WTC11 (cell line): Measurements from ENCODE around the gene EDARADD.

Source experiments
- ATF2 ChIP-seq: sonication (generic); formaldehyde crosslinking; IDR thresholded peaks from 2 replicates; pipeline ENCODE4 v1.8.1; 2022; ENCODE audit warnings: low read depth, missing genetic modification reagents, borderline replicate concordance
- CREB1 ChIP-seq: sonication (generic); formaldehyde crosslinking; IDR thresholded peaks from 2 replicates; pipeline ENCODE4 v1.8.0; 2023; ENCODE audit warnings: mild to moderate bottlenecking, missing genetic modification reagents
- FOXK1 ChIP-seq: sonication (generic); formaldehyde crosslinking; IDR thresholded peaks from 2 replicates; pipeline ENCODE4 v1.8.0; 2022; ENCODE audit warnings: mild to moderate bottlenecking, moderate library complexity, missing genetic modification reagents
- PREB ChIP-seq: sonication (generic); formaldehyde crosslinking; IDR thresholded peaks from 2 replicates; pipeline ENCODE4 v1.8.1; 2022; ENCODE audit warnings: mild to moderate bottlenecking, missing genetic modification reagents, moderate library complexity, borderline replicate concordance
- TF ChIP-seq, protein P1 (sequence below): fragments of 200-600 bp; IDR thresholded peaks from 2 replicates; pipeline ENCODE4 v1.8.0; 2022; ENCODE audit warnings: antibody characterized with exemption
- TF ChIP-seq, protein P2 (sequence below): sonication (generic); formaldehyde crosslinking; IDR thresholded peaks from 2 replicates; pipeline ENCODE4 v1.8.0; 2022; ENCODE audit warnings: mild to moderate bottlenecking, missing genetic modification reagents

DNA sequence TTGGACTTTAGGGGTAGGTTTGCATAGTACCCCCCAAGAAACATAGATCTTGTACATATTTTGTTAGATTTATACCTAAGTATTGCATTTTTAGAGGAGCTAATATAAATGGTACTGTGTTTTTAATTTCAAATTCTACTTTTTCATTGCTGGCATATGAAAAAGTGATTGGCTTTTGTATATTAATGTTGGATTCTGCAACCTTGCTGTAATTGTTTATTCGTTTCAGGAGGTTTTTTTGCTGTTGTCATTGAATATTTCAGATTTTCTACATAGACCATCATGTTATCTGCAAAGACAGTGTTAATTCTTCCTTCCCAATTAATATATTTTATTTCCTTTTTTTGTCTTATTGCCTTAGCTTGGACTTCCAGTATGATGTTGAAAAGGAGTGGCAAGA, 23.0 kb upstream of the EDARADD start:
- TF ChIP-seq, protein P1, sequence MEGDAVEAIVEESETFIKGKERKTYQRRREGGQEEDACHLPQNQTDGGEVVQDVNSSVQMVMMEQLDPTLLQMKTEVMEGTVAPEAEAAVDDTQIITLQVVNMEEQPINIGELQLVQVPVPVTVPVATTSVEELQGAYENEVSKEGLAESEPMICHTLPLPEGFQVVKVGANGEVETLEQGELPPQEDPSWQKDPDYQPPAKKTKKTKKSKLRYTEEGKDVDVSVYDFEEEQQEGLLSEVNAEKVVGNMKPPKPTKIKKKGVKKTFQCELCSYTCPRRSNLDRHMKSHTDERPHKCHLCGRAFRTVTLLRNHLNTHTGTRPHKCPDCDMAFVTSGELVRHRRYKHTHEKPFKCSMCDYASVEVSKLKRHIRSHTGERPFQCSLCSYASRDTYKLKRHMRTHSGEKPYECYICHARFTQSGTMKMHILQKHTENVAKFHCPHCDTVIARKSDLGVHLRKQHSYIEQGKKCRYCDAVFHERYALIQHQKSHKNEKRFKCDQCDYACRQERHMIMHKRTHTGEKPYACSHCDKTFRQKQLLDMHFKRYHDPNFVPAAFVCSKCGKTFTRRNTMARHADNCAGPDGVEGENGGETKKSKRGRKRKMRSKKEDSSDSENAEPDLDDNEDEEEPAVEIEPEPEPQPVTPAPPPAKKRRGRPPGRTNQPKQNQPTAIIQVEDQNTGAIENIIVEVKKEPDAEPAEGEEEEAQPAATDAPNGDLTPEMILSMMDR, result no peak
- TF ChIP-seq CREB1, result no peak
- no peak for TF ChIP-seq PREB (CRISPR knock-in tag)
- TF ChIP-seq, protein P2, sequence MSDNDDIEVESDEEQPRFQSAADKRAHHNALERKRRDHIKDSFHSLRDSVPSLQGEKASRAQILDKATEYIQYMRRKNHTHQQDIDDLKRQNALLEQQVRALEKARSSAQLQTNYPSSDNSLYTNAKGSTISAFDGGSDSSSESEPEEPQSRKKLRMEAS (CRISPR knock-in tag), result no peak
- no peak for TF ChIP-seq ATF2 (CRISPR knock-in tag)
- no peak for TF ChIP-seq FOXK1 (CRISPR knock-in tag)
